GM18868 (cell line): ENCODE measurements around the gene MSH4.
"Not testable (repeated sequence)": the region's sequence is repeated elsewhere in the genome, so short reads cannot be mapped to it uniquely, and the experiment has no call there.

Experiments used
- ATAC-seq: cut with Tn5 transposase; IDR thresholded peaks from one replicate; pipeline ENCODE4 v1.9.1; 2021; ENCODE audit warnings: mild to moderate bottlenecking, moderate library complexity; ENCODE audit not compliant: unreplicated experiment

Gene MSH4

DNA sequence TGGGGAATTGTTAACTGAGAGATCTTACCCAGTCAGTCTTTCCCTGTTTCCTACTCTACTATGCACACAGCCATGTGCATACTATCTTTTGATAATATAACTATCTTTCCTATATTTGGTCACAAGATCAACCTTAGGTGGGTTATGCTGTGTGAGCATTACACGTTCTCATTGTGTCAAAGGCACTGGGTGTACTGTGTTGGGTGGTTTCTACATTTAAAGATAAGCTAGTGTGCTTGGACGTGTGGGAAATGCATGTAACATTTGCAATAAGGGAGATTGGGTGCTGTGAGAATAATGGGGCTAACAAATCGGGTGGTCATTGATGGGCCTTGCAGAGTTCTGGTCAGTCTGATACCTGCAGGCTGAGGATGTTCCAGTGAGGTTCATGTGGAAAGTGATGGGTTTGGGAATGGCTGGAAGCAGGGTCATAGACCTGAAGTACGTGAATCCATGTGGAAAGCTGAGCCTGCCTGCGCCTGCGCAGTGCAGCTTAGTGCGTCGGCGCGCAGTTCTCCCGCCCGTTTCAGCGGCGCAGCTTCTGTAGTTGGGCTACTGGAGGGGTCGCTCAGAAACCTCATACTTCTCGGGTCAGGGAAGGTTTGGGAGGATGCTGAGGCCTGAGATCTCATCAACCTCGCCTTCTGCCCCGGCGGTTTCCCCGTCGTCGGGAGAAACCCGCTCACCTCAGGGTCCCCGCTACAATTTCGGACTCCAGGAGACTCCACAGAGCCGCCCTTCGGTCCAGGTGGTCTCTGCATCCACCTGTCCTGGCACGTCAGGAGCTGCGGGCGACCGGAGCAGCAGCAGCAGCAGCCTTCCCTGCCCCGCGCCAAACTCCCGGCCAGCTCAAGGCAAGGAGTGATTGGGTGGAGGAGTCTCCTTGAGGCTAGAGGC is at the start of gene MSH4:
Gene MSH4, plus strand, starts transcription at position 507 of the 897 bp plus-strand sequence. Its CDS starts 104 bp downstream, at position 611.
- ATAC-seq: peak; percentile 31

DNA sequence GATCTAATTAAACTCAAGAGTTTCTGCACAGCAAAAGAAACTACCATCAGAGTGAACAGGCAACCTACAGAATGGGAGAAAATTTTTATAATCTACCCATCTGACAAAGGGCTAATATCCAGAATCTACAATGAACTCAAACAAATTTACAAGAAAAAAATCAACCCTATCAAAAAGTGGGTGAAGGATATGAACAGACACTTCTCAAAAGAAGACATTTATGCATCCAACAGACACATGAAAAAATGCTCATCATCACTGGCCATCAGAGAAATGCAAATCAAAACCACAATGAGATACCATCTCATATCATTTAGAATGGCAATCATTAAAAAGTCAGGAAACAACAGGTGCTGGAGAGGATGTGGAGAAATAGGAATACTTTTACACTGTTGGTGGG is 39.5 kb upstream of the MSH4 start:
- not testable (repeated sequence) for ATAC-seq

DNA sequence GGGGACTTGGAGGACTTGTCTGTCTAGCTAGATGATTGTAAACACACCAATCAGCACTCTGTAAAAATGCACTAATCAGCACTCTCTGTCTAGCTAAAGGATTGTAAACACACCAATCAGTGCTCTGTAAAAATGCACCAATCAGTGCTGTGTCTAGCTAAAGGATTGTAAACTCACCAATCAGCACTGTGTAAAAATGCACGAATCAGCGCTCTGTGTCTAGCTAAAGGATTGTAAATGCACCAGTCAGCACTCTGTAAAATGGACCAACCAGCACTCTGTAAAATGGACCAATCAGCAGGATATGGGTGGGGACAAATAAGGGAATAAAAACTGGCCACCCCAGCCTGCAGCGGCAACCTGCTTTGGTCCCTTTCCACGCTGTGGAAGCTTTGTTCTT is 38.1 kb upstream of the MSH4 start:
- not testable (repeated sequence) for ATAC-seq

DNA sequence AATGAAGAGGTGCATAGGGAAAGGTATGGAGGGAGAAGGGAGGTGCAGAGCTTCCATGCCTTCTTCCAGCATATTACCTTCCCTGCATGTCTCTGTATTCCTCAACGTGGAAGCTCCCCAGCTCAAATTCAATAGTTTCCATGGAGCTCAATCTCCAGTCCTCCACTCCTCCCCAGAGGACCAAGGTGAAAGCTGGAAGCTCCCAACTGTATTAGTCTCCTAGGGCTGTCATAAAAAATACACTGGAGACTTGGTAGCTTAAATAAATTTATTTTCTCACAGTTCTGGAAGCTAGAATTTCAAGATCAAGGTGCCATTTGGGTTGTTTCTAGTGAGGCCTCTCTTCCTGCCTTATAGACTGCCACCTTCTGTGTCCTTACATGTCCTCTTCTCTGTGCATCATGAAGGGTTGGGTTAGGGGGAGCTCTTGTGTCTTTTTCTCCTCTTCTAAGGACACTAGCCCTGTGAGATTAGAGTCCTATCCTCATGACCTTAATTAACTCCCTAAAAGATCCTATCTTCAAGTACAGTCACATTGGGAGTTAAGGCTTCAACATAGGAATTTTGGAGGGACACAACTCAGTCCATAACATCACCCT is 32.5 kb upstream of the MSH4 start:
- no peak for ATAC-seq

DNA sequence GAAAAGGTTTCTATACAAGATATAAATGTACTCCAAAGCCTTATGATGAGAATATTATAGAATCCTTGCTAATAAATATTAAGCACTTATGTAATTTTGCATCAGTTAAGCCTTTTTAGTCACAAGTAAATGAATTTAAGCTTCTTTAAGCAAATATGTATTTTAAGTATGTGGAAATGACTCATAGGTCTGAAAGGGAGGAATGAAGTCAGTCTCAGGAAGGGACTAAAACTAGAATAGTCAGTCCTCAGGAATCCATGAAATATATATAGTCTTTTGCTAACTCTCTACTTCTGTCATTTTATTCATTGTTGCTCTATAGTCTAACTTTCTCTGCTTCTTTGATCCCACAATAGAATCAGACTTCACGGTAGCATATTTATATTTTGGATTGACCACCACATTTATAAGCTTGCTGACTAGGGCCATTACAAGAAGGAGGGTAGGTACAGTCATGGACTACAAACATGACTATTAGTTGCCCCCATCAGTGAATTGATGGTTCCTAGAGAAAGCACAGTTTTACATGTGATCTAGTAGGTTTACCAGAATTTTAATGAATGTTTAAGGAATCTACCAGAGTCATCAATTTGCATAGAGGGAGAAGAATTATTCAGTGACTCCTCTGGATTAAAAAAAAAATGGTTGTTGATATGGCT is 30.9 kb upstream of the MSH4 start:
- no peak for ATAC-seq

DNA sequence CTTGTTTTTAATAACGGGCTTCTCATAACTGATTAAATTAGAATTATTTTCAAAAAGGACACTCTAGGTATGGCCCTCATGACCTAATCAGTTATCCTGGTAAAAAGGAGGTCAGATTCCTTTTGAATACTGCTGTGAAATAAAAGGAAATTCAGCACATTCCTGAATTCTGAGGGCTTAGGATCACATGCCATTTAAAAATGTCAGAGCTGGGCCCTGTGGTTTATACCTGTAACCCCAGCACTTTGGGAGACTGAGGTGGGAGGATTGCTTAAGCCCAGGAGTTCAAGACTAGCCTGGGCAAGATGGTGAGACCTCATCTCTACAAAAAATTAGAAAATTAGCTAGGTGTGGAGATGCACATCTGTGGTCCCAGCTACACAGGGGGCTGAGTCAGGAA is 28.7 kb upstream of the MSH4 start:
- ATAC-seq: no peak

DNA sequence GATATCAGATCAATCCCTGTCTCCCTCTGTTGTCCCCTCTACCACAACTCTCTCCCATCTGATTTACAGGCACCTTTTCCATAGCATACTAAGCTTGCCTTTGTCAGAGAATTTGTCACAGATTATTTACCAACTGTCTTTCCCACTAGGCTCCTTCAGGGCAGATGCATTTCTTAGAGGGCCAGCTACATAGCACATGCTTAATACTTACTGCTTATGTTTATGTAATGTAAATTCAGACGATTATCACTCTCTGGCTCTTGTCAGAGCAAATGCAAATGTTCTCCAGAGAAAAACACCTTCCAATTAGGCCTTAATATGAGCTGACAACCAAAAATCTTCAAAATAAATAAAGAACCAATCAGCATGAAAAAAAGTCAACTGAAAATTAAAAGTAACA is 25.9 kb upstream of the MSH4 start:
- no peak for ATAC-seq

DNA sequence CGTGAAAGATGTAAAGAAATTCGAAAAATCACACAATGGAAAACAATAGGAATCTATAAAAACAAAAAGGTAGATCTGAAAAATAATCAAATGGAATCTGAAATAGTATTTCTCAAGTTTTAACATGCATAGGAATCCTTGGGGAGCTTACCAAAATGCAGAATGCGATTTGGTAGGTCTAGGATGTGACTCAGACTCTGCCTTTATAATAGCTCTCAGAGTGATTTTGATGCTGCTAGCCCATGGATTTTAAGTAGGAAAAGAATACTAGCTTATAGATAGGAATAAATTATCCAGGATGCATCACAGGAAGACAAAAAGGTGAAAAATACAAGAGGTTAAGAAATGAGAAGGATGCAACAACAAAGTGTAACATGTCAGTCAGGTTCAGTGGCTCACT is 24.7 kb upstream of the MSH4 start:
- no peak for ATAC-seq

DNA sequence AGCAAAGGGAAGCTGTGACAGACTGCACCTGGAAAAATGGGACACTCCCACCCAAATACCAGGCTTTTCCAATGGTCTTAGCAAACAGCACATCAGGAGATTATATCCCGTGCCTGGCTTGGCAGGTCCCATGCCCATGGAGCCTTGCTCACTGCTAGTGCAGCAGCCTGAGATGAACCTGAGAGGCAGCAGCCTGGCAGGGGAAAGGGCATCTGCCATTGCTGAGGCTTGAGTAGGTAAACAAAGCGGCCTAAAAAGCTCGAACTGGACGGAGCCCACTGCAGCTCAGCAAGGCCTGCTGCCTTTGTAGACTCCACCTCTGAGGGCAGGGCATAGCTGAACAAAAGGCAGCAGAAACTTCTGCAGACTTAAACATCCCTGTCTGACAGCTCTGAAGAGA is 18.9 kb upstream of the MSH4 start:
- not testable (repeated sequence) for ATAC-seq

DNA sequence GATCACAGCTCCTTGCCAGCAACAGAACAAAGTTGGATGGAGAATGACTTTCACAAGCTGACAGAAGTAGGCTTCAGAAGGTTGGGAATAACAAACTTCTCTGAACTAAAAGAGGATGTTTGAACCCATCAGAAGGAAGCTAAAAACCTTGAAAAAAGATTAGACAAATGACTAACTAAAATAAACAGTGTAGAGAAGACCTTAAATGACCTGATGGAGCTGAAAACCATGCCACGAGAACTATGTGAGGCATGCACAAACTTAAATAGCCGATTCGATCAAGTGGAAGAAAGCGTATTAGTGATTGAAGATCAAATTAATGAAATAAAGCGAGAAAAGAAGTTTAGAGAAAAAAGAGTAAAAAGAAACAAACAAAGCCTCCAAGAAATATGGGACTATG is 18.0 kb upstream of the MSH4 start:
- ATAC-seq: not testable (repeated sequence)

DNA sequence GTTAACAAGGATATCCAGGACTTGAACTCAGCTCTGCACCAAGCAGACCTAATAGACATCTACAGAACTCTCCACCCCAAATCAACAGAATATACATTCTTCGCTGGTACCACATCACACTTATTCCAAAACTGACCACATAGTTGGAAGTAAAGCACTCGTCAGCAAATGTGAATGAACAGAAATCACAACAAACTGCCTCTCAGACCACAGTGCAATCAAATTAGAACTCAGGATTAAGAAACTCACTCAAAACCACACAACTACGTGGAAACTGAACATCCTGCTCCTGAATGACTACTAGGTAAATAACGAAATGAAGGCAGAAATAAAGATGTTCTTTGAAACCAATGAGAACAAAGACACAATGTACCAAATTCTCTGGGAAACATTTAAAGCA is 16.5 kb upstream of the MSH4 start:
- ATAC-seq: not testable (repeated sequence)

DNA sequence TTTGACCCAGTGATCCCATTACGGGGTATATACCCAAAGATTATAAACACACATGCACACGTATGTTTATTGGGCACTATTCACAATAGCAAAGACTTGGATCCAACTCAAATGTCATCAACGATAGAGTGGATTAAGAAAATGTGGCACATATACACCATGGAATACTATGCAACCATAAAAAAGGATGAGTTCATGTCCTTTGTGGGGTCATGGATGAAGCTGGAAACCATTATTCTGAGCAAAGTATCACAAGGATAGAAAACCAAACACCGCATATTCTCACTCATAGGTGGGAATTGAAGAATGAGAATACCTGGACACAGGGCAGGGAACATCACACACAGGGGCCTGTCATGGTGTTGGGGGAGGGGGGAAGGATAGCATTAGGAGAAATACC is 12.8 kb upstream of the MSH4 start:
- not testable (repeated sequence) for ATAC-seq

DNA sequence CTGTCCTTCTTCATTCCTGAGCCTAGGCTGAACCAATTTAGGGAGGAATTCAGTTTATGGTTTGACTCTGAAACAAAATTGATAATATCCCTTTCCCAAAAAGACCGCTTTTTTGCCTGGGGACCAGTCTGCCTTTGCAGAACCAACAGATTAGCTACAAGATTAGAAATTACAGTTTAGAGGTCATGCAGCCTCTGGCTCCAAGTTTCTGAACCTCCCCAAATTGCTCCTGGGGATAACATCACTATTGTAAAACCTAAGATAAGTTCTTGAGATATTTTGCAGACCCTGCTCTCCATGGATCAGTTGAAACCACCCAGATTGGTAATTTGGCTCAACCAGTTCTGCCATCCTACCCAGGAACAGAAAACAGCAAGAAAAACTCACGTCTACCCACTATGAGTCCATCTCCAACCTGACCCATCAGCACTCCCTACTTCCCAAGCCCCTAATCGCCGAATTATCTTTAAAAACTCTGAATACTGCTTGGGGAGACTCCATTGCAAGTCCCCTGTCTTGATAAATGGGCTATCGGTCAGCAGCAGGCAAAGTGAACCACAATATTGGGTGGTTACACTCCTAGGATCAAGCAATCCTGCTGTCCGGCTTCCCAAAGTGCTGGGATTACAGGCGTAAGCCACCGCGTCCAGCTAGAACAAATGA is 11.2 kb upstream of the MSH4 start:
- ATAC-seq: peak; percentile 29

DNA sequence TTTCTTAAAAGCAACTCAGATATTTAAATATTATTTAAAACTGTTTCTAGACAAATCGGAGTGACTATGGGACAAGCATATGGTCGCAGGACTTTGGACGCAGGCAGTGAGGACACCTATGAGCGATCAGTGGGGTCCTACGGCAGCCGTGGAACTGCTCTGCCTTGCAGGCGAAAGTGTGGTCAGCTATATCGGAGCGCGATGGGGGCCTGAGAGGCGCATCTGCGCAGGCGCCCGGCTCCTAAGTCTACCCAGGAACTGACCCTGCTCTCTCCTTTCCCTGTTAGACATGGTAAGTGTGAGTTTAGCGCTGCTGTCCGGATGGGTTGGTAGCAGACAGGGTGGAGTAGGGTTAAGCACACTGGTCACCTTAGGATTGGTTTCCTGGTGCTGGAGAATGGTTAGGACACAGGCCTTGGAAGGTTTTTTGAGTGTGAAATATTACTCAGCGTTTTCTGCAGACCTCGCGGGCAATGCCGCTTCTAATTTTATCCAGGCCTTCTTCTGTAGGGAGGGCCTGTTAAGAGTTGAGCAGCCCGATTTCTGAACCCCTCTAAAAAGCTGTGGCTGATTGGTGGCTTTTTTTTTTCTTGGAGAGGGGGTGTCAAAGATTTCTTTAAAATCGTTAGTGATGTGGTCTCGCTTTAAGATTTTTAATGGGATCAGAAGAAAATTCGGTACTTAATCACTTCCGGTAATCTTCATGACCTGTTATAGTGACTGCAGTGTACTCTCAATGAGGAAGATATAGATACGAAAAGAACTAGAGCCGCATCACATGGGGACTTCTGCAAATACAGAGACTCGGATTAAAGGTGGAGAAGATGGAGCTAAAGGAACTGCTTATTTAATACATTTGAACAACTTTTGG is 10.5 kb upstream of the MSH4 start, which contains the start of gene RABGGTB:
Gene RABGGTB, plus strand, starts transcription at position 274 of the 871 bp plus-strand sequence. Its CDS starts 16 bp downstream, at position 290.
- ATAC-seq: peak; percentile 77

DNA sequence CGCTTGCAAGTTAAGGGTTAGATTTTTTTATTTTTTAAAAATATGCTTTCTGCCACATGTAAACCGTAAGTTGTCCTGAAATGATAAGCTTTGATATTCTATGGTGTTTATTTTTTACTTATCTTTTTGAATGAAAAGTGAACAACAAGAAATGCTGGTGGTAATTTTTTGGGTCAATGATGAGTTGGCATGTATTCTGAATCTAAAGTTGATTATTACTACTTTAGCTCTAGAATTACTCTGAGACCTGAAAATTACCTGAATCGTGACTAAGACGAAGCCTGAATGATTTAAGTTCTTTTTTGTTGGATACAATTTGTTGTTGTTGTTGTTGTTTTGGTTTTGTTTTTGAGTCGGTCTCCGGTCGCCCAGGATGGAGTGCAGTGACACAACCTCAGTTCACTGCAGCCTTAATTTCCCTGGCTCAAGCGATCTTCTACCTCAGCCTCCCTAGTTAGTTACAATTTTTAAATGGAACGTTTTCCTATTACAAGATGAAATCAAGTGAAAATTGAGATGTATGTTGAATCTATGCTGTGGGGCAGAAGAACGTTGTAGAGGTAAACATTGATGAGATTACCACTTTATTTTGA is 9.7 kb upstream of the MSH4 start:
- no peak for ATAC-seq

DNA sequence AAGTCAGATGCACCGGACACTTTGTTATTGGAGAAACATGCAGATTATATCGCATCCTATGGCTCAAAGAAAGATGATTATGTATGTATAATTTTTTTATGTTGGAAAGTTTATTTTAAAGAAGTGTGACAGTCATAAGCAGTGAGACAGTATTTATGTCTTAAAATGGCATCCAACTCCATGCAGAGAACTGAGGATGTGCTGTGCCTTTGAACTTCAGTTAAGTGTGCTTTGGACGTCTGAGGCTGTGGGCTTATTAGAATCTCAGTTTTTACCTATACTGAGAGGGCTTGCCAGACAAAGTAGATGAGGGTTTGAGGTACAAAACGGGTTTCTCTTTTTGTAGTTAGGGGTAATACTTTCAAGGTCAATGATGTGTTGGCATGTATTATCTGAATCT is 9.2 kb upstream of the MSH4 start:
- no peak for ATAC-seq

DNA sequence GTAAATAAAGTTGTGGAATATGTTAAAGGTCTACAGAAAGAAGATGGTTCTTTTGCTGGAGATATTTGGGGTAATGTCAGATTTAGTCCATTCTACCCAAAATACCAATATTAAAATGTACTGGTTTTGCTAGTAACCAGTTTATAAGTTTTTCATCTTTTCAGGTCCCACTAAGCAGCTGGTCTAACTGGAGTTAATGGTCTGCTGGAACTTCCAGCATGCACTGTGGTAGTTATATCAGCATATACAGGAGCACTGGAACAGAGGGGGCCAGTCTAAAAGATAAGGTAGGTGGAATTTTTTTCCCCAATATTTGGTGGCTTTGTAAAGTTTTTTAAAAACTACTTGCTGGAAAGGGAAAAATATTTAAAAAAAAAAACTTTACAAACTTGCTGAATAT is 6.7 kb upstream of the MSH4 start:
- no peak for ATAC-seq

DNA sequence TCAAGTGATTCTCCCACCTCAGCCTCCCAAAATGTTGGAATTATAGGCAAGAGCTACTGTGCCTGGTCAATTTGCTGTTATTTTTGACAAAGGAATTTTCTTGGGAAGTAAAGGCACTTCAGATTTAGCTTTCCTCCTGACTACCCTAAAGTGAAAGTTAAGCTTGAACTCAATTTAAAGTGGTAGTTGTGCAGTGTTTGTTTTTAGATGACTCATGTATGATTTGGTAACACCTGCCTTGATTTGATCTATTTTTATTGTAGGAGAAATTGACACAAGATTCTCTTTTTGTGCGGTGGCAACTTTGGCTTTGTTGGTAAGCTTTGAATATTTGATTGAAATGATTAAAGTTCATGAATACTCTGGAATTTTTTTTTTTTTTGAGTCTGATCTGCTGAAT is 5.7 kb upstream of the MSH4 start:
- no peak for ATAC-seq

DNA sequence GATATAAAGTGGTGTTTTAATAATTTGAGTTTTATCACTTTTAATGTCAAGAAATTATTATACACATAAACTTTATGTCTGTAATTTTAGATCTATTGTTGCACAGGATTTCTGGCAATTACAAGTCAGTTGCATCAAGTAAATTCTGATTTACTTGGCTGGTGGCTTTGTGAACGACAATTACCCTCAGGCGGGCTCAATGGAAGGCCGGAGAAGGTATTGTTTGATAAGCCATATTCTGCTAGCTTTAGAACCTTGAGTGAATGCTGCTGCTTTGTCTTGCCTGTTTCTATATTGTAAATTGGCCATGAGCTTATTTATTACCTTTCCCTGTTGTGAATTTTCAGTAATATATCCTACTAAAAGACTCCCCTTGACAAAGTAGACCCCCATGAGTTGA is 4.6 kb upstream of the MSH4 start:
- ATAC-seq: no peak

DNA sequence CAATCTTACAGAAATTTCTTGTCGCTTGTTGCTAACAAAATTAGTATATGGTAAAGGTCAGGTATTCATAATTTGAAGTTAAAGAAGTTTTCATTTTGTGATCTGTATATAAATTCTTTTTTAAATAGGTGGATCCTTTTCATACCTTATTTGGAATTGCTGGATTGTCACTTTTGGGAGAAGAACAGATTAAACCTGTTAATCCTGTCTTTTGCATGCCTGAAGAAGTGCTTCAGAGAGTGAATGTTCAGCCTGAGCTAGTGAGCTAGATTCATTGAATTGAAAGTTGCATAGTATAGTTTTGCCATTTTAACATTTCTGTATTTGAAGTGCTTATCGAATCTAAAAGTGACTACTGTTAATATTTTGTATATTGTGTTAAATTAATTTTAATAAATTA is 2.3 kb upstream of the MSH4 start:
- no peak for ATAC-seq
